GM12801 (cell line): Measurements from ENCODE around the gene ST7.

Source experiments
- CTCF ChIP-seq: IDR thresholded peaks from one replicate; pipeline ENCODE4 v1.5.1; 2011; ENCODE audit warnings: control low read depth; ENCODE audit not compliant: insufficient read length; ENCODE audit errors: extremely low read depth

ST7 gene

GRCh38 chr7:117082647-117083046, 129.3 kb downstream of the ST7 start:
- no peak for TF ChIP-seq CTCF

- no peak for TF ChIP-seq CTCF
These were observed 130.3 kb downstream of the ST7 start for GRCh38 chr7:117083648-117084047.

GRCh38 chr7:117084286-117084685, 131.0 kb downstream of the ST7 start:
- no peak for TF ChIP-seq CTCF

GRCh38 chr7:117085275-117085674, 132.0 kb downstream of the ST7 start:
- TF ChIP-seq CTCF: no peak

GRCh38 chr7:117085769-117086463, 132.6 kb downstream of the ST7 start:
- TF ChIP-seq CTCF: no peak

- no peak for TF ChIP-seq CTCF
These were observed 133.5 kb downstream of the ST7 start for GRCh38 chr7:117086788-117087187.

- TF ChIP-seq CTCF: no peak
These were observed 134.5 kb downstream of the ST7 start for GRCh38 chr7:117087639-117088396.
